Germinal center (tissue), 1 donor: ENCODE results near the gene LRRIQ3.
"Not testable (repeated sequence)": the region's sequence is repeated elsewhere in the genome, so short reads cannot be mapped to it uniquely, and the experiment has no call there.

Source experiments
- DNase-seq: peaks from one replicate; pipeline ENCODE4 v3.0.0; 2012; ENCODE audit warnings: mixed read lengths, low spot score

The LRRIQ3 gene, protein sequence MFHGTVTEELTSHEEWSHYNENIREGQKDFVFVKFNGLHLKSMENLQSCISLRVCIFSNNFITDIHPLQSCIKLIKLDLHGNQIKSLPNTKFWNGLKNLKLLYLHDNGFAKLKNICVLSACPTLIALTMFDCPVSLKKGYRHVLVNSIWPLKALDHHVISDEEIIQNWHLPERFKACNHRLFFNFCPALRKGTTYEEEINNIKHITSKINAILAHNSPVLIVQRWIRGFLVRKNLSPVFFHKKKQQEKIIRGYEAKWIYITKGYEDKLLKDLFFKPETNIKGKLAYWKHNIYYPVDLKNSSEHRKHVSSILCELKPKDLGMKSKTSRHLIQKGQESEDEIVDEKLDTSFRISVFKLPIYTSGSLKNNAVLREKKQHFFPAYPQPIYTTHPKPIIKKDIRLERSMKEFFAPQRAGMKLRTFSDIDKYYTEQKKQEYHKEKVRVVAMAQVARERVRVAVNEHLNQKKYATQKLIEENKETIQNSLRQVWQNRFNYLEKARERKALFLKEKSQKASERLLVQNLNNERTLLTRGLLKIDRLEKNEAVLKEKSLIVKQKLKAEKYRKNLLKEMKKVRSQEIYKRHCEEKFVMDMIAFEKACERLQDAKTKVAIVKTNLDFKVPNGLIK

GRCh38 chr1:74197657-74198552 is at the start of gene LRRIQ3, which contains the start of gene FPGT:
Gene LRRIQ3, minus strand, starts transcription at chr1:74198176. Its CDS starts 14,492 bp downstream, at chr1:74183684.
Gene FPGT, plus strand, starts transcription at chr1:74198242. Its CDS starts 37 bp downstream, at chr1:74198279.
- DNase-seq: peak; percentile 95

DNA sequence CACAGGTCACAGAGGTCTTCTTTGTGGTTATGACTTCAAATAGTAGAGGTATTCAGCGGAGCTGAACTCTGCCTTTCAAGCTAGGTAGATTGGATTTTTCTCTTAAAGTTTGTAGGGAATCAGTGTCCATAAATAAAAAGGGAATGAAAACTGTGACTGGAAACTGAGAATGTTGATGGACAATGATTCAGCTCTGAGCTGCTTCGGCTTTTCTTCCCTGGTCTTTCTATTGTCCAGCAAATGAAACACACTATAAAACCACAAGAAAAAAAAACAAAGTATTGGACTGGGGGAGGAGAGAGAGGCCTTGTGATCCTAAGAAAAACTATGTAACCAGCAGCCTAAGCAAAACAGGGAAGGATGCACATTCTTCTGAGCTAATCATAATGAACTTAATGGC is 48.3 kb upstream of the LRRIQ3 start:
- no peak for DNase-seq

DNA sequence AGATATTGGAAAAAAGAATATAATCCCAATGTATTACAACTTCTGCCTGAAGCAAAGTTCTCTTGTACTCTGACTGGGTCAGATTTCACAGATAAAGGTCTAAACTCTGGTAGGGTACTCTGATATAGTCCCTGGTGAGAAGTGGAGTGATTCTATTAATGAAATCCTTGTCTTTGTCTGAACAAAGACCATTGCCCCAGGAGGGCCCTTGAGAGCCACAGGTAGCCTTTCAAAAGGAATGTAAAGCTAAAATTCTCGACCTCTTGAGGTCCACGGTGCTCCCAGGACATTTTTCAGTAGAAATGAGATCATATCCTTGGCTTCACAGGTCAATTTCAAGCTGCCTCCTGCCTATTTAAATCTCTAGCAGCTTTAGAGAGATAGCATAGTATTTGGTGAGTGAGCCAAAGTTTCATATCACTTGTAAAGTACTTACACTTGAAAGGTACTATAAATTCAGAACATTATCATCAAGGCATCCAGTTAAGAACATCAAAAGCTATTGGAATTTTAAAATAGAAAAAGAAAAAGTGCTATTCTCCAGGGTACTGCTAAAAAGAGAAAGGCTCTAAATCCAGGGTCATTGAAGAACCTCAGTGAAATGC is 47.3 kb upstream of the LRRIQ3 start:
- no peak for DNase-seq

DNA sequence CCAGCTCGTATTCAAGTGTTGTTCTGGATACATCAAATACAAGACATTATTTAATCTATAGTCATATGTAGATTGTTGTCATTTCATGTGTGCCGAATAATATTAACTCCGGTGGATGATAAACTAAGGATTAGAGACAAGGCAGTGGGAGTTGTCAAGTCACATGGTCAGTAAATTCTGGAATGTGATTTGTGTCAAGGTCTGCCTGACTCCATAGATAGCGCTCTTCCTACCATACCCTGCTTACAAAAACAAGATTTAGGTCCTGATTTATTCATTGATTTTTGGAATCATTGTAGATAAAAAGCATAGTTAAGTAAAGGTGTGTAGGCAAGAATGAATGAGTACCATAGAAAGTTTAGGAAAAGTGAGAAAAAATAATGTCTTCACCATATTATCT is 39.8 kb upstream of the LRRIQ3 start:
- DNase-seq: no peak

DNA sequence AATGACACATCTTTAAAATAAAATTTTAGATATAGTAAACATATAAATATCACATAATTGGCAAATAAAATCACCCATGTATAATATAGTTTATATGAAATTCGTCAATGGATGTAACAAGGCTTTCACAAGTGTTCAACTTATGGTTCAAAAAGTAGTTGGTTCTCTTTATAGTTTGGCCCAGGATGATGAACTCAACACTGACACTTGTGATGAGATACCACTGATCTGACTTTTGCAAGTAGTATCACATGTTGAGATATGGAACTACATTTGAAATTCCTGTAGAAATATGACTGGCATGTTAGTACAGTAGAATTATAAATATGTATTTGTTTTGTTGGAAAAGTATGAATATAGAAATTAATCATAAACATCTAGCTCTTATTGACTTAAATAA is 39.1 kb upstream of the LRRIQ3 start:
- no peak for DNase-seq

- no peak for DNase-seq
Observed at GRCh38 chr1:74236440-74236839, 38.5 kb upstream of the LRRIQ3 start.

DNA sequence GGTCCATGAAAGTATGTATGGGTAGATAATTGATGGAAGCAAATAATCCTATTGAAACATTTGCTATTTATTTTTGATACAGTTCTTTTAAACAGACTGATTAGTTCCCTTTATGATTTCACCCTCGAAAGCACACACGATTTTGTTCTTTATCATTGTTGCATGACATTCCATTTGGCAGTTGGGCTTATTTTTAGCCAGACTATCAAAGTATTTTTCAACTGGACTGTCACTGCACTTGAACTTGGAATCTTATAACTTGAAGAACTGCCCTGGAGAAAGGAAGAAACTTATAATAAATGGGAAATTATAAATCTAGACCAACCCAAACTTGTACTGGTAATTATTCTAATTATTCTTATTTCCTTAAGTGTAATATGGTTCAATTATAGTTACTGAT is 37.2 kb upstream of the LRRIQ3 start, which contains the start of gene TNNI3K:
Gene TNNI3K, plus strand, starts transcription at position 235 of the 400 bp plus-strand sequence. Its CDS starts 65 bp downstream, at position 300.
- DNase-seq: no peak

GRCh38 chr1:74223453-74223852 is 25.5 kb upstream of the LRRIQ3 start:
- DNase-seq: no peak

DNA sequence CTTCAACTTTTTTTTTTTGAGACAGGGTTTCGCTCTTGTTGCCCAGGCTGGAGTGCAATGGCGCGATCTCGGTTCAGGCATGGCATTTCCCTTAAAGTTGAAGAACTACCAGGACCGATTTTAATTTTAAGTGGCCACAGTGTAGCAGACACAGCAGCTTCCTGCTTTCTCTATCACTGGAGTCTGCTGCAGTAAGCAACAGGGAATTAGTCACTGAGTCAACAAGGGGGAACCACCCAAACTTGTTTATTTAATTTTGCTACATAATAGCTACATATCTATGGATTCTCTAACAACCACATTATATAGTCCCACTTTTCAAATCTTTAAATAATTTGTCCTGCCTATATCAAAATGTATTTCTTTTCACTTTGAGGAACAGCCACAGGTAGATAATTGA is 24.7 kb upstream of the LRRIQ3 start:
- no peak for DNase-seq

GRCh38 chr1:74215229-74215628 is 17.3 kb upstream of the LRRIQ3 start:
- no peak for DNase-seq

GRCh38 chr1:74205266-74205665 is 7.3 kb upstream of the LRRIQ3 start:
- DNase-seq: no peak

DNA sequence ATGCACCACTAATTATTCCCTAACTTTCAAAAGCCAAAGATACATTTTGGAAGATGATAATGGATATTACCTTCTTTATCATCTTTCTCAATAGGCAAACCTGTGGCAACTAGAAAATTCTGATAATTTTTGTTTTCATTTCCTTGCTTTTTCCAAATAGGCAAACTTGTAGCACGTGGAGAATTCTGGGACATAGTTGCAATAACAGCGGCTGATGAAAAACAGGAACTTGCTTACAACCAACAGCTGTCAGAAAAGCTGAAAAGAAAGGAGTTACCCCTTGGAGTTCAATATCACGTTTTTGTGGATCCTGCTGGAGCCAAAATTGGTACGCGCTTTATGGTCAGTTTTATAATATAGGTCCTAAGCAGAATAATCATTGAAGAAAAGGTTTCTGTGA is 1.5 kb upstream of the LRRIQ3 start:
- DNase-seq: no peak

DNA sequence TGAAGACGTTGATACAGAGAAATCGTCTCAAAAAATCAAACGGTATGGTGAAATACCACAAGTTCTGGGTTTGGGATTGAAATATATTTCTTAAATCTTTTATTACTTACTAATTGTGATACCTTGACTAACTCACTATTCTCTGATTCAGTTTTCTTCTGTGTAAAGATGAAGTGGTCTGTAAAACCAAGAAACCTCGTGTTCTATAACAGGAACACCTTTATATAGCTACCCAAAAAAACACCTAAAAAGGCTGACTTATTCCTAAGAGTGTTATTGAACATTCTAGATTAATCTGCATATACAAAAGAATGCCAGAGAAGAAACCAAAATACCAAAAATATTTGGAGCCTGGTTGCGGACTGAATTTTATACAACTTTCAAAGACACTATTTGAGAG is 721 bp downstream of the LRRIQ3 start:
- no peak for DNase-seq

GRCh38 chr1:74195339-74195738 is 2.6 kb downstream of the LRRIQ3 start:
- no peak for DNase-seq

- no peak for DNase-seq
Observed at GRCh38 chr1:74193908-74194307, 4.1 kb downstream of the LRRIQ3 start.

DNA sequence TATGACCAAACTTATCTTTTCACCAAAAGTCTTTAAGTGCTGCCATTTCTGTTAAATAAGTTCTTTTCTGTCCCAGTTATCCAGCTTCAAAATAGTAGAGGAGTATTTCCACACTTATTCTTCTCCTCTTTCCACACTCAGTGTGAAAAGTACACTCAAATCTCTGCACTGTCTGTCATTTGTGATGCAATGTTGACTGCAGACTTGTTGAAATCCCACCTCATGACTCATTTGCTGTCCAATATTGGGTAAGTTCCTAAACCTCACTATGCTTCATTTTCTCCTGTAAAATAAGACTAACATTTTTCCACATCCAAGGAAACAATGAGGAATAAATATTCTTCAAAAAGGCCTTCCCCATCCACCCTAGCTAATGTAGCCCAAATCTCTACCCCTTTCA is 17.5 kb downstream of the LRRIQ3 start:
- no peak for DNase-seq

- DNase-seq: not testable (repeated sequence)
Observed at GRCh38 chr1:74174423-74174822, 23.6 kb downstream of the LRRIQ3 start.

GRCh38 chr1:74162333-74162732 is 35.6 kb downstream of the LRRIQ3 start:
- DNase-seq: no peak

DNA sequence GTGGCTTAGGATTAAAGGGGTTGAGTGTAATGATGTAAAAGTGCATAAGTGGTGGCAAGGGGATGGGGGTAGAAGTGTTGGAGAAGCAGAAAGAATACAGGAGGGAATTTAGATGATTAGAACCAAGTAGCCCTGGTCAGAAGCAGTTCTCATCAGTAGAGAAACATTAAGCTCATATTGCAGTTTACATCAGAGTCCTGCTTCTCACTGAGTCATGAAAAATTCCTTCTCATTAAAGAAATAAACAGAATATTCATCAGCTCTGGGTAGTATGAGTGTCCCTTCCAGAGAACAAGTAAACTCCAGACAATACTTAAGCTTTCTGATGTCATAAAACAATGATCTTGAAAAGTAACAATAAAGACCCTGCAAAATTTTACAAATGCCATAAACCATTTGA is 36.5 kb downstream of the LRRIQ3 start:
- no peak for DNase-seq

DNA sequence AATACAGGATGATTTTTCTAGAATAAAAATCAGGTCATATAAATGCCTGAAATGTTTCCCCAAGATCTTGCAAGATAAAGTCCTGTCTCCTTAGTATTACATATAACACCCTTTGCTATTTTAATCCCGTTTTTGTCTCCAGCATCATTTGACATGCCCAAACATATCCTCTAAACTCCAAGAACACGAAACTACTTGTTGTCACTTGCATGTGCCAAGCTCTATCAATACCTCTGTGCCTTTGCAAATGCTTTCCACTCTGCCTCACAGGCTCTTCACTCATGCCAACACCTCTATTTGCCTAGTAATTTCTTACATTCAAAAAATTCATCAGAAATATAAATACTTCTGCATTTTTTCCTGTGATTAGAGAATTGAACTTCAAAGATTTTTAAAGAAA is 37.9 kb downstream of the LRRIQ3 start:
- no peak for DNase-seq

- no peak for DNase-seq
Observed at GRCh38 chr1:74145086-74145485, 52.9 kb downstream of the LRRIQ3 start.

- not testable (repeated sequence) for DNase-seq
Observed at GRCh38 chr1:74117370-74117769, 80.6 kb downstream of the LRRIQ3 start.
